ENCODE measurements around the gene ZEB2. TPM values are rescaled to one million over a fixed set of nuclear protein-coding genes. Genes with fewer than 3 reads are reported as not detected.

The ZEB2 gene
- total RNA-seq, 4 donors from 2014 or later, result 21.7 to 52.1 (median 37.9) TPM

GRCh38 chr2:144343145-144343544 lies 176.8 kb downstream of the ZEB2 start:
- peaks cover 10 to 11% of the 10 kb centered on the region in 2 donors for H3K4me1 ChIP-seq
- intact Hi-C loops (cut with DNase I), result no loop called here
- no peak for DNase-seq
- H3K9me3 ChIP-seq, result no peaks in the 10 kb centered on the region
- no peaks in the 10 kb centered on the region for H3K36me3 ChIP-seq
- H3K4me3 ChIP-seq (replicated peaks in 1 of 3), result no peak overlapping the region
- TF ChIP-seq POLR2A (IDR thresholded peaks at IDR 0.05) (no peak), CTCF (IDR thresholded peaks at IDR 0.05) (no peak)
- H3K27ac ChIP-seq, result no peak overlapping the region
- H3K27me3 ChIP-seq, result no peaks in the 10 kb centered on the region
- 79 to 85% methylated on average over 1 of the region's 1 CpG for WGBS, 2 donors

- TF ChIP-seq CTCF (IDR thresholded peaks at IDR 0.05) (no peak), POLR2A (IDR thresholded peaks at IDR 0.05) (no peak)
- 79 to 89% methylated on average over 1 of the region's 1 CpG for WGBS, 2 donors
- no peak for DNase-seq
- Histone ChIP-seq H3K36me3 (no peaks in the 10 kb centered on the region), H3K4me1 (no peaks in the 10 kb centered on the region), H3K27ac (no peak overlapping the region), H3K27me3 (no peaks in the 10 kb centered on the region), H3K9me3 (no peaks in the 10 kb centered on the region), H3K4me3 (replicated peaks in 1 of 3) (no peak overlapping the region)
- intact Hi-C loops (cut with DNase I), result no loop called here
Measured at GRCh38 chr2:144341538-144341937, 178.4 kb downstream of the ZEB2 start.

DNA sequence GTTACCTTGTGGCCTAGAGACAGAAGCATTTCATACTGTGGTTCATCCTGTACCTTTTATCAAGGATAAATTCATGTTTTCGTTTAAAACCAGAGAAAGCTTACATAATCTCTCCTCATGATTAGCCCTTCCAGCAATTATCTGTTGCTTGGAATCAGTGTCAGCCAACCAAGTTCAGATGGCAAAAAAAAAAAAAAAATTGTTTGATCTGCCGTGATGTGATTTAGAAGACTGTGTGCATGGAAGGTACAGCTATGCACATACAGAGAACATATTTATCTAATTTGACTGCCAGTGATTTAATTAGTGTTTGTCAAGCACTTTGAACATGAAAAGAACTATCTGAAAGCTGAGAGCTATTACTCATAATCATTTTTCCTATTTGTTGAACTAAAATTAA lies 180.9 kb downstream of the ZEB2 start:
- 82 to 84% methylated on average over 2 of the region's 2 CpGs for WGBS, 2 donors
- Histone ChIP-seq H3K36me3 (no peaks in the 10 kb centered on the region), H3K27ac (no peak overlapping the region), H3K4me3 (replicated peaks in 1 of 3) (no peak overlapping the region), H3K9me3 (no peaks in the 10 kb centered on the region), H3K27me3 (no peaks in the 10 kb centered on the region), H3K4me1 (no peaks in the 10 kb centered on the region)
- no peak for TF ChIP-seq POLR2A (IDR thresholded peaks at IDR 0.05)
- no peak for TF ChIP-seq CTCF (IDR thresholded peaks at IDR 0.05)
- intact Hi-C loops (cut with DNase I), result loop anchor here (10.0 kb wide), 1 partner anchor 176 kb away; no protein-coding TSS in a partner anchor
- DNase-seq, result no peak

DNA sequence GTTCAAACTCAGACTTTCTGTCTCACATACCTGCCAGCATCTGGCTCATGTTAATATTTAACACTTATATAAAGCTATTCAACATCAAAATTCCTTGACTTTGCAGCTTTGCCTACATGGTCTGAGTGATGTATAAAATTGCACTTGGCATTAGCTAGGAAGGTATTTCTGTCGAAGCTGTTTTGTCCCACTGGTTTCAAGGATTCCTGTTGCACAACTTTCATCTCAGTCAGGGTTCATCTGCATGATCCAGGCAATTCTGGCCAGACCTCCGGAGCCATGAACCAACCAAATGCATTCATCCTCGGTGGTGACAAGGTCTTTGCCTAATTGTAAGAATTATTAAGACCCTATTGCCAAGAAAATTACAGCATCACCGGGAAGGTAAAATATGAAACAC lies 185.4 kb downstream of the ZEB2 start:
- H3K27ac ChIP-seq, result no peak overlapping the region
- intact Hi-C loops (cut with DNase I), result loop anchor here (10.0 kb wide), 1 partner anchor 180 kb away; no protein-coding TSS in a partner anchor
- H3K27me3 ChIP-seq, result no peaks in the 10 kb centered on the region
- H3K4me1 ChIP-seq, result peaks cover 0 to 4% of the 10 kb centered on the region in 2 donors
- TF ChIP-seq POLR2A (IDR thresholded peaks at IDR 0.05) (no peak), CTCF (IDR thresholded peaks at IDR 0.05) (no peak)
- WGBS, 2 donors, result 47 to 55% methylated on average over 4 of the region's 4 CpGs
- H3K4me3 ChIP-seq (replicated peaks in 1 of 3), result no peak overlapping the region
- peak; percentile 26 to 48 for DNase-seq
- H3K9me3 ChIP-seq, result no peaks in the 10 kb centered on the region
- no peaks in the 10 kb centered on the region for H3K36me3 ChIP-seq

Small RNA genes lying within 50 kb of the gene (small RNA-seq; reads per million reads assigned to genes)
- not detected for gene RF01987

Measured in thyroid gland (tissue), 4 donors.